SK-N-SH (cell line): ENCODE measurements around the gene MAML3. TPM values are rescaled to one million over a fixed set of nuclear protein-coding genes. Genes with fewer than 3 reads are reported as not detected.

Experiments used
- CTCF ChIA-PET: fragments of 300-600, 350-600 bp; formaldehyde crosslinking; extraction: SDS; loops from one replicate; lab custom pipeline; 2021; lab: Yijun Ruan, JAX
- POLR2A ChIA-PET: fragments of 350-600 bp; sonication (Branson Sonifier 250); formaldehyde crosslinking; extraction: SDS; loops from one replicate; lab custom pipeline; 2020; ENCODE audit warnings: antibody characterized with exemption, inconsistent platforms; lab: Yijun Ruan, JAX
- DNase-seq: peaks from one replicate; pipeline ENCODE4 v3.0.0; 2012
- H2AFZ ChIP-seq: fragments of 200-600 bp; sonication (generic); 2 replicates; pipeline ENCODE4 v1.8.1; 2016; ENCODE audit warnings: antibody characterized with exemption, mild to moderate bottlenecking, low read depth
- H3F3A ChIP-seq: fragments of 200-600 bp; sonication (generic); replicated peaks from 2 replicates; pipeline ENCODE3; 2016; ENCODE audit warnings: antibody characterized with exemption, mild to moderate bottlenecking; ENCODE audit not compliant: insufficient read depth
- H3K27ac ChIP-seq, 2 experiments: fragments of 200-500 bp in 1 of 2; fragments of 200-600 bp in 1 of 2; sonication (Bioruptor generic) in 1 of 2; sonication (generic), shearing (Covaris generic) in 1 of 2; 2 replicates each; pipeline versions ENCODE4 v1.5.1 to v1.6.1; 2014 to 2016; ENCODE audit warnings: low read depth in 2 of 2, inconsistent platforms in 1 of 2, low read length in 1 of 2, mild to moderate bottlenecking in 1 of 2, mixed read lengths in 1 of 2
- H3K27me3 ChIP-seq: fragments of 200-600 bp; sonication (generic), shearing (Covaris generic); 2 replicates; pipeline ENCODE4 v1.6.1; 2016; ENCODE audit warnings: mixed run types; ENCODE audit not compliant: insufficient read depth
- H3K36me3 ChIP-seq, 2 experiments: fragments of 200-500 bp in 1 of 2; fragments of 200-600 bp in 1 of 2; sonication (Bioruptor generic) in 1 of 2; sonication (generic) in 1 of 2; replicated peaks in 1 of 2; 2 replicates each; pipeline versions ENCODE3 to v1.5.1; 2014 to 2016; ENCODE audit warnings: low read length in 1 of 2, mild to moderate bottlenecking in 1 of 2; ENCODE audit not compliant: insufficient read depth in 2 of 2, control insufficient read depth in 1 of 2
- H3K4me1 ChIP-seq, 2 experiments: fragments of 200-500 bp in 1 of 2; fragments of 200-600 bp in 1 of 2; sonication (Bioruptor generic) in 1 of 2; sonication (generic), shearing (Covaris generic) in 1 of 2; 2 replicates each; pipeline versions ENCODE4 v1.5.1 to v1.6.1; 2014 to 2016; ENCODE audit warnings: low read depth in 1 of 2, low read length in 1 of 2, mixed run types in 1 of 2; ENCODE audit not compliant: insufficient read depth in 2 of 2, control insufficient read depth in 1 of 2
- H3K4me2 ChIP-seq: fragments of 200-600 bp; sonication (generic), shearing (Covaris generic); 2 replicates; pipeline ENCODE4 v1.6.1; 2017; ENCODE audit warnings: mixed run types
- H3K4me3 ChIP-seq, 2 experiments: fragments of 200-500 bp in 1 of 2; fragments of 200-600 bp in 1 of 2; sonication (Bioruptor generic) in 1 of 2; sonication (generic), shearing (Covaris generic) in 1 of 2; 2 replicates each; pipeline versions ENCODE4 v1.5.1 to v1.8.1; 2014 to 2016; ENCODE audit warnings: low read depth in 2 of 2, inconsistent platforms in 1 of 2, low read length in 1 of 2, mild to moderate bottlenecking in 1 of 2, mixed read lengths in 1 of 2, moderate library complexity in 1 of 2
- H3K79me2 ChIP-seq: fragments of 200-600 bp; sonication (generic); 2 replicates; pipeline ENCODE4 v1.8.1; 2017; ENCODE audit warnings: mild to moderate bottlenecking; ENCODE audit not compliant: insufficient read depth
- H3K9ac ChIP-seq: fragments of 200-600 bp; sonication (generic); 2 replicates; pipeline ENCODE4 v1.6.1; 2017; ENCODE audit warnings: mixed run types
- H3K9me2 ChIP-seq: fragments of 200-600 bp; sonication (generic); 2 replicates; pipeline ENCODE4 v1.6.1; 2017; ENCODE audit warnings: mixed run types
- H3K9me3 ChIP-seq: fragments of 200-600 bp; sonication (generic); 2 replicates; pipeline ENCODE4 v1.6.1; 2017; ENCODE audit warnings: mixed run types, mild to moderate bottlenecking, moderate library complexity
- H4K20me1 ChIP-seq: fragments of 200-600 bp; sonication (generic); 2 replicates; pipeline ENCODE4 v1.6.1; 2017; ENCODE audit warnings: mild to moderate bottlenecking, mixed run types; ENCODE audit not compliant: insufficient read depth
- EZH2phosphoT487 ChIP-seq: fragments of 200-600 bp; sonication (generic); IDR thresholded peaks from 2 replicates; pipeline ENCODE4 v1.6.1; 2017; ENCODE audit warnings: low read depth, mixed run types, mild to moderate bottlenecking, antibody characterized with exemption, moderate library complexity, borderline replicate concordance
- FOXM1 ChIP-seq: IDR thresholded peaks from 2 replicates; pipeline ENCODE4 v1.4.0; 2012; ENCODE audit warnings: low read depth, mild to moderate bottlenecking
- GABPA ChIP-seq: IDR thresholded peaks from 2 replicates; pipeline ENCODE4 v1.4.0; 2012; ENCODE audit warnings: low read depth, mild to moderate bottlenecking
- MEF2A ChIP-seq: IDR thresholded peaks from 2 replicates; pipeline ENCODE4 v1.4.0; 2012; ENCODE audit warnings: low read depth, borderline replicate concordance
- NFIC ChIP-seq: IDR thresholded peaks from 2 replicates; pipeline ENCODE4 v1.4.0; 2012; ENCODE audit warnings: borderline replicate concordance
- RCOR1 ChIP-seq: fragments of 150-350 bp; IDR thresholded peaks from 2 replicates; pipeline ENCODE4 v1.6.1; 2017; ENCODE audit warnings: antibody characterized with exemption, low read length
- SIN3A ChIP-seq: IDR thresholded peaks from 2 replicates; pipeline ENCODE4 v1.6.1; 2012; ENCODE audit warnings: low read depth, mild to moderate bottlenecking, low read length, moderate library complexity, borderline replicate concordance
- TCF12 ChIP-seq: IDR thresholded peaks from 2 replicates; pipeline ENCODE4 v1.4.0; 2012
- WGBS: methylation state at CpG from one replicate; pipeline ENCODE4 v1.1.6; 2017; ENCODE audit warnings: low lambda C conversion rate; 5-methylcytosine and 5-hydroxymethylcytosine counted together
- polyA plus RNA-seq, 3 experiments: library from polyadenylated mRNA; depleted of rRNA; stranded (reverse); fragments of >200 nt; gene quantifications; 2 replicates each; pipeline ENCODE4 v1.2.3, GENCODE V29; 2012
- TF ChIP-seq, protein P1 (sequence below): IDR thresholded peaks from 2 replicates; pipeline ENCODE4 v1.4.0; 2012; ENCODE audit warnings: low read depth, borderline replicate concordance
- TF ChIP-seq, protein P2 (sequence below): IDR thresholded peaks from 2 replicates; pipeline ENCODE4; 2012
- TF ChIP-seq, protein P3 (sequence below): IDR thresholded peaks from 2 replicates; pipeline ENCODE4 v1.4.0; 2012; ENCODE audit warnings: low read depth
- TF ChIP-seq, protein P4 (sequence below): fragments of 150-350 bp; IDR thresholded peaks from 2 replicates; pipeline ENCODE4 v1.6.1; 2017; ENCODE audit warnings: antibody characterized with exemption, low read length, low read depth, borderline replicate concordance
- TF ChIP-seq, protein P5 (sequence below): fragments of 150-350 bp; IDR thresholded peaks from 2 replicates; pipeline ENCODE4 v1.6.1; 2016; ENCODE audit warnings: mild to moderate bottlenecking, low read depth, low read length
- TF ChIP-seq, protein P6 (sequence below): IDR thresholded peaks from 2 replicates; pipeline ENCODE4 v1.6.1; 2012; ENCODE audit warnings: mild to moderate bottlenecking, low read depth, low read length, moderate library complexity

Gene MAML3
- polyA plus RNA-seq, 1 of the 3 experiments (the other 2 are of a cell fraction), result 5.3 TPM

DNA sequence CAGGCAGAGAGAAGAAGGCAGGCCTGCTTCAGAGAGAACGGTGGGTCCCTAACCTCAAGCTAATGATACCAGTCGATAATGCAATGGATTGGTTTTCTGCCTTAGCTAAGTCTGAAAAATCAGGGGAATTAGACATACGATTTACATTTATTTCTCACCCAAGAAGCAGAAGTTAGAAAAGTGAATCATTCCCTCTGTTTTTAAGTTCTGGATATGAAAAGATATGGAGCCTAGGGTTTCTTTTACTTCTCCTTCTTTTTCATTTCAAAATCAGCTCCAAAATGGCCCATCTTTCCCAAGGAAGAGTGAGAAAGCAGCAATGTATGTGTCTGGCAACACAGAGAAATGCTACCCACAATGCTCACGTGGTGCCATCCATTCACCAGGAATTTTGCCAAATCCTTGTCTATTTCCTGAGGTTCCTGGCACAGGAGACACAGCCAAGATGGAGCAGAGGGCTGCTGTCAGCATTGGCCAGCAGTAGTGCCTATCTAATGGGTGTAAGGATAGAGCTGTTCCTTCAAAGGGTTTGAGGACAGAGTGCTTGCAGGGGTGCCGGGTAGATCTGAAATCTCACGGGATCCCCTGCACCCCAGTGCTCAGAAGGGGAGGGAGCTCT is 231.5 kb downstream of the MAML3 start:
- no peaks in the 10 kb centered on the region for H4K20me1 ChIP-seq
- H2AFZ ChIP-seq, result peak overlapping the region; percentile 44; the same call in 1 of the 2 replicates
- ChIA-PET POLR2A (interaction anchor here (0.8 to 2.4 kb wide), 4 partner anchors 11 to 213 kb away, joined by 3 to 8 read pairs (median 5); no protein-coding TSS in a partner anchor), CTCF (interaction anchor here (0.7 to 2.9 kb wide), 6 partner anchors 12 to 266 kb away, joined by 3 to 11 read pairs (median 4); no protein-coding TSS in a partner anchor)
- WGBS, result 57% methylated on average over 4 of the region's 6 CpGs
- H3K4me1 ChIP-seq, result peaks cover 38 to 51% of the 10 kb centered on the region in 2 experiments
- TF ChIP-seq, protein P1, sequence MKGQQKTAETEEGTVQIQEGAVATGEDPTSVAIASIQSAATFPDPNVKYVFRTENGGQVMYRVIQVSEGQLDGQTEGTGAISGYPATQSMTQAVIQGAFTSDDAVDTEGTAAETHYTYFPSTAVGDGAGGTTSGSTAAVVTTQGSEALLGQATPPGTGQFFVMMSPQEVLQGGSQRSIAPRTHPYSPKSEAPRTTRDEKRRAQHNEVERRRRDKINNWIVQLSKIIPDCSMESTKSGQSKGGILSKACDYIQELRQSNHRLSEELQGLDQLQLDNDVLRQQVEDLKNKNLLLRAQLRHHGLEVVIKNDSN, result peak; percentile 87
- TF ChIP-seq, protein P2, sequence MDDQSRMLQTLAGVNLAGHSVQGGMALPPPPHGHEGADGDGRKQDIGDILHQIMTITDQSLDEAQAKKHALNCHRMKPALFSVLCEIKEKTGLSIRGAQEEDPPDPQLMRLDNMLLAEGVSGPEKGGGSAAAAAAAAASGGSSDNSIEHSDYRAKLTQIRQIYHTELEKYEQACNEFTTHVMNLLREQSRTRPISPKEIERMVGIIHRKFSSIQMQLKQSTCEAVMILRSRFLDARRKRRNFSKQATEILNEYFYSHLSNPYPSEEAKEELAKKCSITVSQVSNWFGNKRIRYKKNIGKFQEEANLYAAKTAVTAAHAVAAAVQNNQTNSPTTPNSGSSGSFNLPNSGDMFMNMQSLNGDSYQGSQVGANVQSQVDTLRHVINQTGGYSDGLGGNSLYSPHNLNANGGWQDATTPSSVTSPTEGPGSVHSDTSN, result peak; percentile 76
- TF ChIP-seq, protein P3, sequence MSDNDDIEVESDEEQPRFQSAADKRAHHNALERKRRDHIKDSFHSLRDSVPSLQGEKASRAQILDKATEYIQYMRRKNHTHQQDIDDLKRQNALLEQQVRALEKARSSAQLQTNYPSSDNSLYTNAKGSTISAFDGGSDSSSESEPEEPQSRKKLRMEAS, result peak; percentile 57; the same call in 1 of the 2 replicates
- no peak for TF ChIP-seq MEF2A
- TF ChIP-seq NFIC, result peak; percentile 83
- TF ChIP-seq GABPA, result no peak
- TF ChIP-seq SIN3A, result 0 out of 2 replicates have a peak, but pooled peaks have one; percentile 24
- peak; percentile 67 for TF ChIP-seq TCF12
- TF ChIP-seq, protein P4, sequence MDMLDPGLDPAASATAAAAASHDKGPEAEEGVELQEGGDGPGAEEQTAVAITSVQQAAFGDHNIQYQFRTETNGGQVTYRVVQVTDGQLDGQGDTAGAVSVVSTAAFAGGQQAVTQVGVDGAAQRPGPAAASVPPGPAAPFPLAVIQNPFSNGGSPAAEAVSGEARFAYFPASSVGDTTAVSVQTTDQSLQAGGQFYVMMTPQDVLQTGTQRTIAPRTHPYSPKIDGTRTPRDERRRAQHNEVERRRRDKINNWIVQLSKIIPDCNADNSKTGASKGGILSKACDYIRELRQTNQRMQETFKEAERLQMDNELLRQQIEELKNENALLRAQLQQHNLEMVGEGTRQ, result peak; percentile 32; the same call in 1 of the 2 replicates
- no peak for DNase-seq
- H3K9me2 ChIP-seq, result no peaks in the 10 kb centered on the region
- H3K4me2 ChIP-seq, result peak overlapping the region; percentile 32
- H3K9ac ChIP-seq, result peak overlapping the region; percentile 38; the same call in 1 of the 2 replicates
- no peaks in the 10 kb centered on the region for H3K27me3 ChIP-seq
- no peak overlapping the region; a peak in 1 of 4 replicates for H3K4me3 ChIP-seq
- peak overlapping the region; percentile 78 to 90 for H3K27ac ChIP-seq
- H3K9me3 ChIP-seq, result no peaks in the 10 kb centered on the region
- no peaks in the 10 kb centered on the region for H3K79me2 ChIP-seq
- peaks cover 3% of the 10 kb centered on the region for H3F3A ChIP-seq
- no peaks in the 10 kb centered on the region for H3K36me3 ChIP-seq

DNA sequence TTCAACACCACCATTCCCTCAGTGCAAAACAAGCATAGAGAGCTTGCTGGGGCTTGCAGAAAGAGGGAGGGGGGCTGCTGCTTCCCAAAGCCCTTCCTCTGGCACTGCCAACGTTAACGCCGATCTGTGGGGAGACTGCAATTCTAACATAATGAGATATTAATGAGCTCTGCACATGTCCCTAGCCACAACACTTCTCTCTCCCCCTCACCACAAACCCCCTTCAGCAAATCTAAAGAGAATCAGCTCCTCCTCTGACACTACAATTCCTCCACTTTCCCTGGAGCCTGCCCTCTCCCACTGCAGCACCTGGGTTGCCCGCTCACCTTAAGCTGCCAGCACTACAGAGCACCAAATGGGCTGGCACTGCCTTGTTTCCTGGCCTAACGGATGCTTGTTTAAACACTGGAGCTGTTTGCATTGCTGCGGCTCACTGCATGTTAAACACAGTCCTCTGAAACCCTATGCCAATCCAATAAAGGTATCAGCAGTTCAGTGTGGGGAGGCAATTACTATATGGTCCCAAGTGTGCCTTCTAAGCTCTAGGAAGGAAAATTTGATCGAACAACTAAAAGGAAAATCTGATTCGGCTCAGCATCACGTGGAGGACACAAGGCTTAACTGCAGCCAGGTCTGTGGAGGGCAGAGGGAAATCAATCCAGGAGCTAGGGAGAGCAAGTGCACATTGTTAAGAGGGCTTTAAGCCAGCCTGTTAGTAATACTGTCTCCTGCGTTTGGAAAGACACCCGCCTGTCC is 232.4 kb downstream of the MAML3 start:
- H4K20me1 ChIP-seq, result no peaks in the 10 kb centered on the region
- peak overlapping the region; percentile 78 to 90 for H3K27ac ChIP-seq
- 59% methylated on average over 11 of the region's 11 CpGs for WGBS
- no peak for DNase-seq
- peaks cover 3% of the 10 kb centered on the region for H3F3A ChIP-seq
- H3K9me3 ChIP-seq, result no peaks in the 10 kb centered on the region
- ChIA-PET POLR2A (interaction anchor here (0.8 to 2.4 kb wide), 7 partner anchors 12 to 232 kb away, joined by 3 to 10 read pairs (median 3); partner anchors contain the start of gene MAML3), CTCF (interaction anchor here (0.6 to 2.9 kb wide), 10 partner anchors 13 to 465 kb away, joined by 3 to 11 read pairs (median 4); no protein-coding TSS in a partner anchor)
- no peaks in the 10 kb centered on the region for H3K27me3 ChIP-seq
- no peaks in the 10 kb centered on the region for H3K36me3 ChIP-seq
- peak overlapping the region; percentile 44; the same call in 1 of the 2 replicates for H2AFZ ChIP-seq
- 0 out of 2 replicates have a peak overlapping the region, but pooled peaks have one; percentile 32 for H3K4me2 ChIP-seq
- no peaks in the 10 kb centered on the region for H3K9me2 ChIP-seq
- peaks cover 38 to 51% of the 10 kb centered on the region in 2 experiments for H3K4me1 ChIP-seq
- no peaks in the 10 kb centered on the region for H3K79me2 ChIP-seq
- no peak overlapping the region for H3K4me3 ChIP-seq
- H3K9ac ChIP-seq, result no peak overlapping the region
- TF ChIP-seq EZH2phosphoT487 (no peak), RCOR1 (no peak), FOXM1 (no peak)
- TF ChIP-seq, protein P5, sequence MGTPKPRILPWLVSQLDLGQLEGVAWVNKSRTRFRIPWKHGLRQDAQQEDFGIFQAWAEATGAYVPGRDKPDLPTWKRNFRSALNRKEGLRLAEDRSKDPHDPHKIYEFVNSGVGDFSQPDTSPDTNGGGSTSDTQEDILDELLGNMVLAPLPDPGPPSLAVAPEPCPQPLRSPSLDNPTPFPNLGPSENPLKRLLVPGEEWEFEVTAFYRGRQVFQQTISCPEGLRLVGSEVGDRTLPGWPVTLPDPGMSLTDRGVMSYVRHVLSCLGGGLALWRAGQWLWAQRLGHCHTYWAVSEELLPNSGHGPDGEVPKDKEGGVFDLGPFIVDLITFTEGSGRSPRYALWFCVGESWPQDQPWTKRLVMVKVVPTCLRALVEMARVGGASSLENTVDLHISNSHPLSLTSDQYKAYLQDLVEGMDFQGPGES, result no peak
- TF ChIP-seq, protein P6, sequence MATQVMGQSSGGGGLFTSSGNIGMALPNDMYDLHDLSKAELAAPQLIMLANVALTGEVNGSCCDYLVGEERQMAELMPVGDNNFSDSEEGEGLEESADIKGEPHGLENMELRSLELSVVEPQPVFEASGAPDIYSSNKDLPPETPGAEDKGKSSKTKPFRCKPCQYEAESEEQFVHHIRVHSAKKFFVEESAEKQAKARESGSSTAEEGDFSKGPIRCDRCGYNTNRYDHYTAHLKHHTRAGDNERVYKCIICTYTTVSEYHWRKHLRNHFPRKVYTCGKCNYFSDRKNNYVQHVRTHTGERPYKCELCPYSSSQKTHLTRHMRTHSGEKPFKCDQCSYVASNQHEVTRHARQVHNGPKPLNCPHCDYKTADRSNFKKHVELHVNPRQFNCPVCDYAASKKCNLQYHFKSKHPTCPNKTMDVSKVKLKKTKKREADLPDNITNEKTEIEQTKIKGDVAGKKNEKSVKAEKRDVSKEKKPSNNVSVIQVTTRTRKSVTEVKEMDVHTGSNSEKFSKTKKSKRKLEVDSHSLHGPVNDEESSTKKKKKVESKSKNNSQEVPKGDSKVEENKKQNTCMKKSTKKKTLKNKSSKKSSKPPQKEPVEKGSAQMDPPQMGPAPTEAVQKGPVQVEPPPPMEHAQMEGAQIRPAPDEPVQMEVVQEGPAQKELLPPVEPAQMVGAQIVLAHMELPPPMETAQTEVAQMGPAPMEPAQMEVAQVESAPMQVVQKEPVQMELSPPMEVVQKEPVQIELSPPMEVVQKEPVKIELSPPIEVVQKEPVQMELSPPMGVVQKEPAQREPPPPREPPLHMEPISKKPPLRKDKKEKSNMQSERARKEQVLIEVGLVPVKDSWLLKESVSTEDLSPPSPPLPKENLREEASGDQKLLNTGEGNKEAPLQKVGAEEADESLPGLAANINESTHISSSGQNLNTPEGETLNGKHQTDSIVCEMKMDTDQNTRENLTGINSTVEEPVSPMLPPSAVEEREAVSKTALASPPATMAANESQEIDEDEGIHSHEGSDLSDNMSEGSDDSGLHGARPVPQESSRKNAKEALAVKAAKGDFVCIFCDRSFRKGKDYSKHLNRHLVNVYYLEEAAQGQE, result no peak
- TF ChIP-seq, protein P1, result no peak
